Liver (tissue), 2 donors: ENCODE measurements around the gene CYP1A2.

Experiments
- CTCF ChIP-seq: fragments of 150-350 bp; IDR thresholded peaks from 2 replicates; pipeline ENCODE4 v1.5.1; 2017; ENCODE audit warnings: improper control_type of control experiment, low read depth, low read length; ENCODE audit not compliant: missing input control
- REST ChIP-seq: IDR thresholded peaks from 2 replicates; pipeline ENCODE4 v1.6.1; 2016; ENCODE audit warnings: antibody characterized with exemption, mild to moderate bottlenecking
- donor health status: healthy.

GRCh38 chr15:74769463-74770025 is 20.9 kb downstream of the CYP1A2 start:
- TF ChIP-seq CTCF, result no peak
- TF ChIP-seq REST, result no peak
